Prostate gland (tissue), 2 donors: ENCODE measurements around the gene SLCO4A1.

ENCODE experiments used
- POLR2A ChIP-seq: fragments of 450-650 bp; IDR thresholded peaks from one replicate; pipeline ENCODE4 v1.6.1; 2016; ENCODE audit warnings: antibody characterized with exemption, mild to moderate bottlenecking
- TF ChIP-seq, protein P1 (sequence below), 4 experiments: fragments of 200-600 bp in 2 of 4; fragments of 450-650 bp in 2 of 4; sonication (generic) in 2 of 4; IDR thresholded peaks; 1 replicate in 3 of 4; 2 replicates in 1 of 4; pipeline ENCODE4 v1.5.1; 2016 to 2019; ENCODE audit warnings: antibody characterized with exemption in 4 of 4, mild to moderate bottlenecking in 2 of 4, moderate library complexity in 2 of 4

DNA sequence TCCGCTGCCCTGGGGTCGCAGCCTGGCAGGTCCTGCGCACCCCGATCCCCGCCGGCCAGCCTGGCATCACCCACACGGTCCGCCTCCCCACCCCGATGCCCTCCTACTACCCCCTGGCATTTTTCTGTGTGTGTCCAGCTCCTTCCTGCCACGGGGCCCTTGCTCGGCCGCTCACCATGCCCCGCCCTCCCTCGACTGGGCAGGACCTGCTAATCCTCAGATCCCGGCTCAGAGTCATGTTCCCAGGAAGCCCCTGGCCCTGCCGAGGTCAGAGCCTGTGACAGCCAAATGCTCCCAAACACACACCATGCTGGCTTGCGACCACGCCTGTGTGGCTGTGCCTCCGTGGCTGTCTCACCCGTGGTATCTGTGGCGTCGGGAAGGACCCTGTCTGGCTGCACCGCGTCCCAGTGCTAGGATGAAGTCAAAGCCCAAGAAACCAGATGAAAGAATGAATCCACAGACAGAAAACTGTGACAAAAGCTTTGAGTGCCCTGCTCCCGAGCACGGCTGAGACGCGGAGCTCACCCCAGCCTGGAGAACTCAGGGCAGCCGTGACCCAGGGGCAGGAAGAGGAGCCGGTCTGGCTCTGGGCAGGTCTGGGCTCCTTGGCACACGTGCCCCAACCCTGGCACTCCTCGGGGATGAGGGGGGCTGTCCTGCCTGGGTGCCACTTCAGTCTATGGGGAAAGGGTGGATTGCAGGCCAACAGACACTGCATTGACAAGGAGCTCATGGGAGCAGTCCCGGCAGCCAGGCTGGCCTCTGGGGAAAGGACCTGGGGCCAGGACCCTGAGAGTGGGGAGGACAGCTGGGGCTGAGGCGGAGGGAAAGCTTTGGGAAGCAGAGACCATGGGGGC lies 20.8 kb upstream of the SLCO4A1 start:
- TF ChIP-seq, protein P1, sequence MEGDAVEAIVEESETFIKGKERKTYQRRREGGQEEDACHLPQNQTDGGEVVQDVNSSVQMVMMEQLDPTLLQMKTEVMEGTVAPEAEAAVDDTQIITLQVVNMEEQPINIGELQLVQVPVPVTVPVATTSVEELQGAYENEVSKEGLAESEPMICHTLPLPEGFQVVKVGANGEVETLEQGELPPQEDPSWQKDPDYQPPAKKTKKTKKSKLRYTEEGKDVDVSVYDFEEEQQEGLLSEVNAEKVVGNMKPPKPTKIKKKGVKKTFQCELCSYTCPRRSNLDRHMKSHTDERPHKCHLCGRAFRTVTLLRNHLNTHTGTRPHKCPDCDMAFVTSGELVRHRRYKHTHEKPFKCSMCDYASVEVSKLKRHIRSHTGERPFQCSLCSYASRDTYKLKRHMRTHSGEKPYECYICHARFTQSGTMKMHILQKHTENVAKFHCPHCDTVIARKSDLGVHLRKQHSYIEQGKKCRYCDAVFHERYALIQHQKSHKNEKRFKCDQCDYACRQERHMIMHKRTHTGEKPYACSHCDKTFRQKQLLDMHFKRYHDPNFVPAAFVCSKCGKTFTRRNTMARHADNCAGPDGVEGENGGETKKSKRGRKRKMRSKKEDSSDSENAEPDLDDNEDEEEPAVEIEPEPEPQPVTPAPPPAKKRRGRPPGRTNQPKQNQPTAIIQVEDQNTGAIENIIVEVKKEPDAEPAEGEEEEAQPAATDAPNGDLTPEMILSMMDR (IDR thresholded peaks at IDR 0.05): no peak
- TF ChIP-seq POLR2A: no peak
